GM23338 (cell line): ENCODE measurements around the gene POP4.

Experiments
- CREB1 ChIP-seq: fragments of 250-450 bp; sonication (Bioruptor Pico); IDR thresholded peaks from 2 replicates; pipeline ENCODE4 v1.5.0; 2020; ENCODE audit warnings: low read depth, mild to moderate bottlenecking, moderate library complexity
- CTCF ChIP-seq, 2 experiments: fragments of 200-600 bp in 1 of 2; sonication (generic) in 1 of 2; conservative IDR thresholded peaks; 2 replicates each; pipeline versions ENCODE4 v1.5.1 to v1.6.1; 2016 to 2017; ENCODE audit warnings: antibody characterized with exemption in 2 of 2, low read depth in 2 of 2, mild to moderate bottlenecking in 2 of 2, moderate library complexity in 1 of 2
- POLR2AphosphoS5 ChIP-seq: IDR thresholded peaks from 2 replicates; pipeline ENCODE4 v1.6.1; 2016; ENCODE audit warnings: antibody characterized with exemption, low read depth

GRCh38 chr19:29577649-29577963 lies 28.5 kb upstream of the POP4 start:
- TF ChIP-seq CREB1 (no peak), CTCF (conservative IDR thresholded peaks at IDR 0.05; ENCODE audit: low read depth in 2 of 2) (no peak), POLR2AphosphoS5 (no peak)
